OCI-LY3 (cell line): ENCODE results near the gene TP53AIP1.

ENCODE experiments used
- H2AFZ ChIP-seq: fragments of 200-600, 300-600 bp; shearing (Covaris generic); 2 replicates; pipeline ENCODE4 v1.6.0; 2014; ENCODE audit warnings: antibody characterized with exemption, low read depth, low read length
- H3K27ac ChIP-seq: fragments of 200-600, 300-600 bp; sonication (generic); 2 replicates; pipeline ENCODE4 v1.5.1; 2014; ENCODE audit warnings: mild to moderate bottlenecking, low read length, moderate library complexity, mixed read lengths
- H3K27me3 ChIP-seq: fragments of 200-600, 300-600 bp; sonication (generic); 2 replicates; pipeline ENCODE4 v1.6.1; 2014; ENCODE audit warnings: low read depth, low read length, mixed read lengths
- H3K36me3 ChIP-seq: fragments of 200-600, 300-600 bp; sonication (generic); replicated peaks from 2 replicates; pipeline ENCODE3; 2014; ENCODE audit warnings: low read depth, low read length, mixed read lengths
- H3K4me1 ChIP-seq: fragments of 300-600, 200-600 bp; sonication (generic); 2 replicates; pipeline ENCODE4 v1.6.1; 2014; ENCODE audit warnings: low read length, mixed read lengths
- H3K4me2 ChIP-seq: fragments of 200-600, 300-600 bp; sonication (generic); 2 replicates; pipeline ENCODE4 v1.6.1; 2014; ENCODE audit warnings: low read length, mixed read lengths
- H3K4me3 ChIP-seq: fragments of 300-600, 200-600 bp; sonication (generic); 2 replicates; pipeline ENCODE4 v1.5.1; 2014; ENCODE audit warnings: antibody characterized with exemption, mild to moderate bottlenecking, low read length, moderate library complexity
- H3K79me2 ChIP-seq: fragments of 300-600, 200-600 bp; shearing (Covaris generic); 2 replicates; pipeline ENCODE4 v1.6.1; 2014; ENCODE audit warnings: mild to moderate bottlenecking, low read length, mixed read lengths
- H3K9ac ChIP-seq: fragments of 300-600, 200-600 bp; shearing (Covaris generic); 2 replicates; pipeline ENCODE4 v1.6.0; 2014; ENCODE audit warnings: mild to moderate bottlenecking, low read length, moderate library complexity
- H3K9me3 ChIP-seq: fragments of 200-600, 300-600 bp; shearing (Covaris generic); 2 replicates; pipeline ENCODE4 v1.6.1; 2014; ENCODE audit warnings: low read length, mixed read lengths; ENCODE audit not compliant: insufficient read depth
- H4K20me1 ChIP-seq: fragments of 200-600, 300-600 bp; sonication (generic); 2 replicates; pipeline ENCODE4 v1.6.1; 2016; ENCODE audit warnings: low read length, mixed read lengths; ENCODE audit not compliant: insufficient read depth
- CTCF ChIP-seq: fragments of 200-600, 300-600 bp; sonication (generic); IDR thresholded peaks from 2 replicates; pipeline ENCODE4 v1.5.1; 2014; ENCODE audit warnings: antibody characterized with exemption, low read length, low read depth
- EZH2phosphoT487 ChIP-seq: fragments of 200-600 bp; shearing (Covaris generic); IDR thresholded peaks from 2 replicates; pipeline ENCODE4 v1.6.1; 2018; ENCODE audit warnings: antibody characterized with exemption, mixed run types, low read depth

Gene TP53AIP1

GRCh38 chr11:128933481-128934178, 9.0 kb downstream of the TP53AIP1 start:
- Histone ChIP-seq H3K4me3 (no peak overlapping the region), H3K4me1 (peaks cover 21% of the 10 kb centered on the region), H4K20me1 (no peaks in the 10 kb centered on the region), H3K9ac (no peak overlapping the region), H3K27me3 (no peaks in the 10 kb centered on the region), H2AFZ (no peak overlapping the region), H3K4me2 (no peak overlapping the region), H3K79me2 (no peaks in the 10 kb centered on the region), H3K36me3 (no peaks in the 10 kb centered on the region), H3K9me3 (no peaks in the 10 kb centered on the region), H3K27ac (no peak overlapping the region)
- TF ChIP-seq EZH2phosphoT487 (no peak), CTCF (no peak)

GRCh38 chr11:128931668-128932067, 11.0 kb downstream of the TP53AIP1 start:
- no peaks in the 10 kb centered on the region for H3K9me3 ChIP-seq
- no peak overlapping the region for H3K27ac ChIP-seq
- H3K79me2 ChIP-seq, result no peaks in the 10 kb centered on the region
- no peaks in the 10 kb centered on the region for H4K20me1 ChIP-seq
- no peaks in the 10 kb centered on the region for H3K27me3 ChIP-seq
- no peak overlapping the region for H3K4me2 ChIP-seq
- no peak overlapping the region for H3K9ac ChIP-seq
- H3K4me3 ChIP-seq, result no peak overlapping the region
- TF ChIP-seq EZH2phosphoT487 (no peak), CTCF (no peak)
- H2AFZ ChIP-seq, result no peak overlapping the region
- H3K4me1 ChIP-seq, result peaks cover 32% of the 10 kb centered on the region
- H3K36me3 ChIP-seq, result no peaks in the 10 kb centered on the region

- Histone ChIP-seq H3K27ac (no peak overlapping the region), H3K79me2 (no peaks in the 10 kb centered on the region), H3K4me1 (peaks cover 32% of the 10 kb centered on the region), H3K36me3 (no peaks in the 10 kb centered on the region), H4K20me1 (no peaks in the 10 kb centered on the region), H3K9ac (no peak overlapping the region), H3K27me3 (0 out of 2 replicates have a peak, but pooled peaks cover 3% of the 10 kb centered on the region), H2AFZ (no peak overlapping the region), H3K4me3 (no peak overlapping the region), H3K9me3 (no peaks in the 10 kb centered on the region), H3K4me2 (no peak overlapping the region)
- TF ChIP-seq CTCF, result no peak
- TF ChIP-seq EZH2phosphoT487, result no peak
Measured at GRCh38 chr11:128931066-128931465, 11.6 kb downstream of the TP53AIP1 start.

- TF ChIP-seq CTCF, result no peak
- no peak for TF ChIP-seq EZH2phosphoT487
- Histone ChIP-seq H3K4me2 (peak overlapping the region; percentile 71), H3K4me1 (peaks cover 32% of the 10 kb centered on the region), H3K27ac (peak overlapping the region; percentile 17), H3K79me2 (no peaks in the 10 kb centered on the region), H2AFZ (peak overlapping the region; percentile 41; the same call in 1 of the 2 replicates), H3K9me3 (no peaks in the 10 kb centered on the region), H3K9ac (peak overlapping the region; percentile 8; the same call in 1 of the 2 replicates), H3K27me3 (0 out of 2 replicates have a peak, but pooled peaks cover 5% of the 10 kb centered on the region), H4K20me1 (no peaks in the 10 kb centered on the region), H3K4me3 (peak overlapping the region; percentile 55), H3K36me3 (no peaks in the 10 kb centered on the region)
Measured at GRCh38 chr11:128929991-128930390, 12.7 kb downstream of the TP53AIP1 start.
